Measurements from ENCODE around the gene STAC2. TPM values are rescaled to one million over a fixed set of nuclear protein-coding genes. Genes with fewer than 3 reads are reported as not detected.

STAC2 gene
- total RNA-seq, 2 experiments from 2014 or later = not detected

- intact Hi-C loops (cut with DNase I, micrococcal nuclease) = loop anchor here (1.0 to 5.0 kb wide), 3 partner anchors 37 to 262 kb away; no protein-coding TSS in a partner anchor
- no peaks in the 10 kb centered on the region for H3K36me3 Mint-ChIP-seq (ENCODE audit: low read depth)
- ChIA-PET POLR2A (interaction anchor here (0.6 to 1.3 kb wide), 4 partner anchors 11 to 79 kb away, joined by 3 to 7 read pairs (median 4); partner anchors contain the start of gene RPL19), CTCF (interaction anchor here (0.6 to 7.3 kb wide), 34 partner anchors 9 to 393 kb away, joined by 3 to 135 read pairs (median 4); partner anchors contain the start of genes ARL5C and RPL19)
- no peak overlapping the region for H3K27ac Mint-ChIP-seq
- ATAC-seq (no peak), DNase-seq (no peak)
- H3K4me3 Mint-ChIP-seq = no peak overlapping the region
- no peaks in the 10 kb centered on the region for H3K27me3 Mint-ChIP-seq
- H3K9me3 Mint-ChIP-seq (ENCODE audit: low read depth) = no peaks in the 10 kb centered on the region
- H3K4me1 Mint-ChIP-seq = peaks cover 10% of the 10 kb centered on the region
These were observed 18.4 kb upstream of the STAC2 start for GRCh38 chr17:39244016-39244599.

DNA sequence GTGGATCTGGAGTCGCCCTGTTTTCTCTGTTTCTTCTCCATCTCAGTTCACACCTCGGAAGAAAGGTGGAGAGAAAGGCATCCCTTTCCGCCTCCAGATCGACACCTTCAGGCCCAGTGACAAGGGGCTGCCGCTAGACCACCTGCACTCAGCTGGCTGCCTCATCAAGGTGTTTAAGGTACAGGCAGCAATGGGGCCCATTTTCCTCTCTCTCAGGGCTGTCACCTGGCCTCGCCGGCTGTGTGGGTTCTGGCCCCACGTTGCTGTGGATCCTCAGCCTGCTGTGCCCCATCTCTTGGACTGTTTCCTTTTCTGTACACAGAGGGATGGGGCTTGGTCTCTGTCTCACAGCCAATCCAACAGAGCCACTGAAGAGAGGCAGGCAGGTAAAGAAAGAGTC is 17.4 kb upstream of the STAC2 start:
- Mint-ChIP-seq H3K36me3 (ENCODE audit: low read depth) (no peaks in the 10 kb centered on the region), H3K27ac (no peak overlapping the region), H3K9me3 (ENCODE audit: low read depth) (no peaks in the 10 kb centered on the region), H3K4me1 (peaks cover 18% of the 10 kb centered on the region), H3K4me3 (no peak overlapping the region), H3K27me3 (no peaks in the 10 kb centered on the region)
- ChIA-PET CTCF (interaction anchor here (1.2 to 2.9 kb wide), 5 partner anchors 34 to 260 kb away, joined by 3 to 24 read pairs (median 4); no protein-coding TSS in a partner anchor), POLR2A (no interaction called here)
- intact Hi-C loops (cut with DNase I, micrococcal nuclease) = loop anchor here in 1 of 2 experiments (5.0 kb wide), 1 partner anchor 261 kb away; no protein-coding TSS in a partner anchor
- DNase-seq (no peak), ATAC-seq (no peak)

GRCh38 chr17:39240631-39241030 is 14.9 kb upstream of the STAC2 start:
- H3K4me3 Mint-ChIP-seq = no peak overlapping the region
- POLR2A ChIA-PET = interaction anchor here (0.7 kb wide), 1 partner anchor 320 kb away, joined by 6 read pairs; no protein-coding TSS in a partner anchor
- CTCF ChIA-PET = interaction anchor here (2.0 to 10.4 kb wide), 4 partner anchors 10 to 258 kb away, joined by 5 to 170 read pairs (median 12); no protein-coding TSS in a partner anchor
- H3K9me3 Mint-ChIP-seq (ENCODE audit: low read depth) = no peaks in the 10 kb centered on the region
- no peaks in the 10 kb centered on the region for H3K27me3 Mint-ChIP-seq
- DNase-seq = no peak
- no peak overlapping the region for H3K27ac Mint-ChIP-seq
- intact Hi-C loops (cut with DNase I, micrococcal nuclease) = loop anchor here in 1 of 2 experiments (5.0 kb wide), 1 partner anchor 258 kb away; no protein-coding TSS in a partner anchor
- no peak for ATAC-seq
- peaks cover 29% of the 10 kb centered on the region for H3K4me1 Mint-ChIP-seq
- no peaks in the 10 kb centered on the region for H3K36me3 Mint-ChIP-seq (ENCODE audit: low read depth)

DNA sequence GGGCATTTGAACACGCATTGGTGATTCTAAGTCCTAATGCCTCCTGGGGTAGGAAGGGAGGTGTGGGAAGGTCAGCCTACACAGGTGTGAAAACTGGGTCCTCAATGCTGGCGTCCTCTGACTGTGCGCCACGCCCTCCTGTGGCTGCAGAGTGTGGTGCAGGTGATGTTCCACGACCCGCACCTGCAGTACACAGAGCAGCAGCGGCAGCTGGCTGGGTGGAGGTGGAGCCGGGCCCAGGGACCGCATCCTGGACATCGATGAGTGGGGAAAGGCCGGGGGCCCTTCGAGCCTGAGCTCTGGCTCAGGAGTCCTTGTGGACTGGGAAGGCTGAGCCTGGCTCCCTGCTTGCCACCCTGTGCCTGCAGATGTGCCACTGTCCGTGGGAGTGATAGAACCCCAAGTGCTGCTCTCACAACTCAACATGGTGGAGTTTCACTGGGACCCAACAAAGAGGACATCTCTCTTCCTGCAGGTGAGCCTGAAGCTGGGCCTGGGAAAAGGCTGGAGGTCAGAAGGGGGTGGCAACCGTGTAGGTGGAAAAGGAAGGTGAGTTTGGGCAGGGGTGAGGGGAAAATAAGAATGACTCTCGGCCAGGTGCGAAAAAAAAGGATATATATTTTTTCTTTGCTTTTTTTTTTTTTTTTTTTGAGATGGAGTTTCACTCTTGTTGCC is 14.0 kb upstream of the STAC2 start:
- ChIA-PET CTCF (interaction anchor here (0.8 to 10.6 kb wide), 11 partner anchors 7 to 381 kb away, joined by 3 to 170 read pairs (median 4); partner anchors contain the start of gene STAC2), POLR2A (interaction anchor here (0.7 to 2.2 kb wide), 2 partner anchors 34 to 321 kb away, joined by 6 to 10 read pairs; no protein-coding TSS in a partner anchor)
- no peaks in the 10 kb centered on the region for H3K36me3 Mint-ChIP-seq (ENCODE audit: low read depth)
- H3K4me1 Mint-ChIP-seq = peaks cover 31% of the 10 kb centered on the region
- ATAC-seq (peak; percentile 51), DNase-seq (peak; percentile 86)
- no peak overlapping the region for H3K27ac Mint-ChIP-seq
- H3K9me3 Mint-ChIP-seq (ENCODE audit: low read depth) = no peaks in the 10 kb centered on the region
- no peaks in the 10 kb centered on the region for H3K27me3 Mint-ChIP-seq
- H3K4me3 Mint-ChIP-seq = no peak overlapping the region
- intact Hi-C loops (cut with DNase I, micrococcal nuclease) = loop anchor here (1.0 to 10.0 kb wide), 6 partner anchors 32 to 395 kb away; partner anchors contain the start of genes ARL5C (in 1 of the 2), LASP1 (in 1 of the 2) and STARD3 (in 1 of the 2)

- DNase-seq (peak; percentile 84), ATAC-seq (peak; percentile 77)
- H3K27ac Mint-ChIP-seq = peak overlapping the region; percentile 49
- peak overlapping the region; percentile 16 for H3K4me3 Mint-ChIP-seq
- ChIA-PET POLR2A (interaction anchor here (1.1 to 2.2 kb wide), 2 partner anchors 33 to 38 kb away, joined by 5 to 10 read pairs; partner anchors contain the start of gene RPL19), CTCF (interaction anchor here (0.5 to 10.6 kb wide), 23 partner anchors 8 to 655 kb away, joined by 3 to 170 read pairs (median 4); partner anchors contain the start of gene RPL19)
- no peaks in the 10 kb centered on the region for H3K36me3 Mint-ChIP-seq (ENCODE audit: low read depth)
- H3K9me3 Mint-ChIP-seq (ENCODE audit: low read depth) = no peaks in the 10 kb centered on the region
- no peaks in the 10 kb centered on the region for H3K27me3 Mint-ChIP-seq
- peaks cover 29% of the 10 kb centered on the region for H3K4me1 Mint-ChIP-seq
- intact Hi-C loops (cut with DNase I, micrococcal nuclease) = loop anchor here (2.0 to 10.0 kb wide), 5 partner anchors 71 to 396 kb away; partner anchors contain the start of genes ARL5C (in 1 of the 2), LASP1 (in 1 of the 2) and STARD3 (in 1 of the 2)
These were observed 12.7 kb upstream of the STAC2 start for GRCh38 chr17:39238311-39238972.

GRCh38 chr17:39237586-39237985 is 11.8 kb upstream of the STAC2 start:
- no peaks in the 10 kb centered on the region for H3K36me3 Mint-ChIP-seq (ENCODE audit: low read depth)
- CTCF ChIA-PET = interaction anchor here (0.6 to 10.6 kb wide), 14 partner anchors 9 to 1629 kb away, joined by 3 to 170 read pairs (median 6); partner anchors contain the start of genes RPL19 and STAC2
- no peaks in the 10 kb centered on the region for H3K27me3 Mint-ChIP-seq
- H3K27ac Mint-ChIP-seq = no peak overlapping the region
- intact Hi-C loops (cut with DNase I, micrococcal nuclease) = loop anchor here (5.0 to 10.0 kb wide), 4 partner anchors 70 to 397 kb away; partner anchors contain the start of genes ARL5C (in 1 of the 2), LASP1 (in 1 of the 2) and STARD3 (in 1 of the 2)
- DNase-seq (no peak), ATAC-seq (no peak)
- POLR2A ChIA-PET = interaction anchor here (1.1 to 2.2 kb wide), 2 partner anchors 32 to 37 kb away, joined by 5 to 10 read pairs; partner anchors contain the start of gene RPL19
- H3K4me1 Mint-ChIP-seq = peaks cover 29% of the 10 kb centered on the region
- H3K9me3 Mint-ChIP-seq (ENCODE audit: low read depth) = no peaks in the 10 kb centered on the region
- H3K4me3 Mint-ChIP-seq = no peak overlapping the region

DNA sequence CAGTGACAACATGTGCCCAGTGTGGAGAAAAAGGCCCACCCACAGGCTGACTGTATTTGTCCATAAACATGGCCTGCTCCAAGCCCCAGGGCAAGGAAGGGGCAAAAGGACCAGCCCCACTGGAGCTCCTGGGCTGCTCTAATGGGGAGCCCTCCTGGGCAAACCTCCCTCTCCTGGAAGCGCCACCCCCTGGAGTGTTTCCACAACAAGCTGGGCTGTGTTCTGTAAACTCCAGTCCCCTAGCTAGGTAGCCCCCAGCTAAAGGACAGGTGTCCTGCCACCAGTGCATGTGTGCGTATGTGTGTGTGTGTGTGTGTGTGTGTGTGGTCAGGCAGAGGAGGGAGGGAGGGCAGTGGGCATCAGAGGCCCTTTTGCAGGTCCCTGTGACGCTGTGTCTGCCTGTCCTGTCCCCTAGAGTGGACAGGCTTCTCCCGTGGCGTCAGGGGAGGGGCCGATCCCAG is 11.3 kb upstream of the STAC2 start:
- intact Hi-C loops (cut with DNase I, micrococcal nuclease) = loop anchor here (5.0 to 10.0 kb wide), 4 partner anchors 70 to 398 kb away; partner anchors contain the start of genes ARL5C (in 1 of the 2), LASP1 (in 1 of the 2) and STARD3 (in 1 of the 2)
- POLR2A ChIA-PET = no interaction called here
- H3K4me3 Mint-ChIP-seq = no peak overlapping the region
- CTCF ChIA-PET = interaction anchor here (0.6 to 10.6 kb wide), 14 partner anchors 10 to 1628 kb away, joined by 3 to 170 read pairs (median 6); partner anchors contain the start of gene STAC2
- peaks cover 33% of the 10 kb centered on the region for H3K4me1 Mint-ChIP-seq
- no peaks in the 10 kb centered on the region for H3K9me3 Mint-ChIP-seq (ENCODE audit: low read depth)
- DNase-seq (no peak), ATAC-seq (no peak)
- no peak overlapping the region for H3K27ac Mint-ChIP-seq
- H3K36me3 Mint-ChIP-seq (ENCODE audit: low read depth) = no peaks in the 10 kb centered on the region
- no peaks in the 10 kb centered on the region for H3K27me3 Mint-ChIP-seq

DNA sequence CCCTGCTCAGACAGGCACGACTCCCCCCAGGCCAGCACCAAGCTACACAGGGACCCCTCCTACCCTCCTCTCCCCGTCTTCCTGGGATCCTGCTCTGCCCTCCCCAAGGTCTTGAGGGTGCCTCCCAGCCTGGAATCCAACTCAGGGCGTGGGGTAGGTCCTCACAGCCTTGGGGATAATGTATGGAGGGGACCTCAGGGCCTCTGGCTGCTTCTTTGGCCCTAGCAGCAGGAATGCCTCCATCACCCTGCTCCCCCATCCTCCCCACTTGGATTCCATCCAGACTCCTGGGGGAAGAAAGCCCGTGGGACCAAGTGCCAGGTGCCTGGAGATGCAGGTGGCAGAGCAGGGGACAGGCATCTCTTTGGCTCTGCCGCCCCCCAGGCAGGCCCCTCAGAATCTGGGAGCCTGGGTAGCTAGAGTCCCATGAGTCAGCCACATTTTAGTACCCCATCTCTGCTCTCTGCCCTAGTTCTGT is 10.7 kb upstream of the STAC2 start:
- intact Hi-C loops (cut with DNase I, micrococcal nuclease) = loop anchor here (5.0 to 10.0 kb wide), 4 partner anchors 69 to 398 kb away; partner anchors contain the start of genes ARL5C (in 1 of the 2), LASP1 (in 1 of the 2) and STARD3 (in 1 of the 2)
- CTCF ChIA-PET = interaction anchor here (0.6 to 10.6 kb wide), 23 partner anchors 10 to 537 kb away, joined by 3 to 170 read pairs (median 4); partner anchors contain the start of genes MED1, RPL19 and STAC2

GRCh38 chr17:39235555-39236449 is 10.1 kb upstream of the STAC2 start:
- H3K9me3 Mint-ChIP-seq (ENCODE audit: low read depth) = no peaks in the 10 kb centered on the region

More for the DNA sequence above, 10.7 kb upstream of the STAC2 start:
- Mint-ChIP-seq H3K27me3 (peaks cover 5% of the 10 kb centered on the region), H3K4me3 (no peak overlapping the region), H3K4me1 (peaks cover 38% of the 10 kb centered on the region), H3K27ac (no peak overlapping the region), H3K9me3 (ENCODE audit: low read depth) (no peaks in the 10 kb centered on the region), H3K36me3 (ENCODE audit: low read depth) (no peaks in the 10 kb centered on the region)
- DNase-seq (no peak), ATAC-seq (no peak)
- POLR2A ChIA-PET = interaction anchor here (1.5 kb wide), 1 partner anchor 30 kb away, joined by 3 read pairs; no protein-coding TSS in a partner anchor

More at GRCh38 chr17:39235555-39236449, 10.1 kb upstream of the STAC2 start:
- ATAC-seq (peak; percentile 84), DNase-seq (peak; percentile 78)
- no peak overlapping the region for H3K4me3 Mint-ChIP-seq
- H3K36me3 Mint-ChIP-seq (ENCODE audit: low read depth) = no peaks in the 10 kb centered on the region
- ChIA-PET CTCF (interaction anchor here (0.5 to 10.6 kb wide), 31 partner anchors 9 to 682 kb away, joined by 3 to 170 read pairs (median 4); partner anchors contain the start of genes MED1, RPL19 and STAC2), POLR2A (interaction anchor here (0.6 to 1.5 kb wide), 2 partner anchors 30 to 405 kb away, joined by 3 read pairs; no protein-coding TSS in a partner anchor)
- peaks cover 5% of the 10 kb centered on the region for H3K27me3 Mint-ChIP-seq
- no peak overlapping the region for H3K27ac Mint-ChIP-seq
- intact Hi-C loops (cut with DNase I, micrococcal nuclease) = loop anchor here (5.0 to 10.0 kb wide), 4 partner anchors 69 to 399 kb away; partner anchors contain the start of genes ARL5C (in 1 of the 2), LASP1 (in 1 of the 2) and STARD3 (in 1 of the 2)
- peaks cover 41% of the 10 kb centered on the region for H3K4me1 Mint-ChIP-seq
